ENCODE results near the gene FIP1L1. TPM values are rescaled to one million over a fixed set of nuclear protein-coding genes. Genes with fewer than 3 reads are reported as not detected.
A peak's percentile ranks its signal among the peaks of the same experiment; 100 is the strongest.
"Not testable (repeated sequence)": the region's sequence is repeated elsewhere in the genome, so short reads cannot be mapped to it uniquely, and the experiment has no call there.

FIP1L1 gene
- 41.0 and 52.2 TPM in 2 replicates for total RNA-seq (2014; rRNA removed; shearing (Covaris generic))

- H3K36me3 ChIP-seq (replicated peaks; ENCODE audit: control insufficient read depth, insufficient read depth, low read length): no peaks in the 10 kb centered on the region
- H3K4me3 ChIP-seq (ENCODE audit: insufficient read depth, low read depth, low read length): peak within 1 kb of the TSS; percentile 92
- H3K27me3 ChIP-seq (ENCODE audit: control insufficient read depth, insufficient read depth, low read length): no peaks in the 10 kb centered on the region
- DNase-seq: peak; percentile 96
Measured at GRCh38 chr4:53377319-53378170, at the start of gene FIP1L1. Gene FIP1L1, plus strand, starts transcription at chr4:53377641. Its CDS starts 198 bp downstream, at chr4:53377839.

- H3K4me3 ChIP-seq (ENCODE audit: insufficient read depth, low read depth, low read length); H3K36me3 ChIP-seq (replicated peaks; ENCODE audit: control insufficient read depth, insufficient read depth, low read length); DNase-seq; H3K27me3 ChIP-seq (ENCODE audit: control insufficient read depth, insufficient read depth, low read length): not testable (repeated sequence)
Measured at GRCh38 chr4:53334916-53335315, 42.5 kb upstream of the FIP1L1 start.

- DNase-seq; H3K36me3 ChIP-seq (replicated peaks; ENCODE audit: control insufficient read depth, insufficient read depth, low read length); H3K4me3 ChIP-seq (ENCODE audit: insufficient read depth, low read depth, low read length); H3K27me3 ChIP-seq (ENCODE audit: control insufficient read depth, insufficient read depth, low read length): not testable (repeated sequence)
Measured at GRCh38 chr4:53340145-53340544, 37.3 kb upstream of the FIP1L1 start.

- DNase-seq; H3K27me3 ChIP-seq (ENCODE audit: control insufficient read depth, insufficient read depth, low read length); H3K4me3 ChIP-seq (ENCODE audit: insufficient read depth, low read depth, low read length); H3K36me3 ChIP-seq (replicated peaks; ENCODE audit: control insufficient read depth, insufficient read depth, low read length): not testable (repeated sequence)
Measured at GRCh38 chr4:53346392-53346791, 31.0 kb upstream of the FIP1L1 start.

- no peak overlapping the region for H3K4me3 ChIP-seq (ENCODE audit: insufficient read depth, low read depth, low read length)
- DNase-seq: no peak
- H3K27me3 ChIP-seq (ENCODE audit: control insufficient read depth, insufficient read depth, low read length): no peaks in the 10 kb centered on the region
- no peaks in the 10 kb centered on the region for H3K36me3 ChIP-seq (replicated peaks; ENCODE audit: control insufficient read depth, insufficient read depth, low read length)
Measured at GRCh38 chr4:53346920-53347852, 30.3 kb upstream of the FIP1L1 start.

GRCh38 chr4:53348046-53348445 lies 29.4 kb upstream of the FIP1L1 start:
- Histone ChIP-seq H3K36me3 (replicated peaks; ENCODE audit: control insufficient read depth, insufficient read depth, low read length) (no peaks in the 10 kb centered on the region), H3K4me3 (ENCODE audit: insufficient read depth, low read depth, low read length) (no peak overlapping the region)
- no peak for DNase-seq

GRCh38 chr4:53349091-53349491 lies 28.4 kb upstream of the FIP1L1 start:
- no peak for DNase-seq
- no peaks in the 10 kb centered on the region for H3K27me3 ChIP-seq (ENCODE audit: control insufficient read depth, insufficient read depth, low read length)
- H3K36me3 ChIP-seq (replicated peaks; ENCODE audit: control insufficient read depth, insufficient read depth, low read length): no peaks in the 10 kb centered on the region
- H3K4me3 ChIP-seq (ENCODE audit: insufficient read depth, low read depth, low read length): no peak overlapping the region

More at GRCh38 chr4:53348046-53348445, 29.4 kb upstream of the FIP1L1 start:
- H3K27me3 ChIP-seq (ENCODE audit: control insufficient read depth, insufficient read depth, low read length): no peaks in the 10 kb centered on the region

- H3K4me3 ChIP-seq (ENCODE audit: insufficient read depth, low read depth, low read length): no peak overlapping the region
- no peaks in the 10 kb centered on the region for H3K36me3 ChIP-seq (replicated peaks; ENCODE audit: control insufficient read depth, insufficient read depth, low read length)
- no peaks in the 10 kb centered on the region for H3K27me3 ChIP-seq (ENCODE audit: control insufficient read depth, insufficient read depth, low read length)
- DNase-seq: no peak
Measured at GRCh38 chr4:53354012-53354722, 23.3 kb upstream of the FIP1L1 start.

GRCh38 chr4:53355930-53356521 lies 21.4 kb upstream of the FIP1L1 start:
- no peaks in the 10 kb centered on the region for H3K27me3 ChIP-seq (ENCODE audit: control insufficient read depth, insufficient read depth, low read length)
- H3K4me3 ChIP-seq (ENCODE audit: insufficient read depth, low read depth, low read length): no peak overlapping the region
- no peak for DNase-seq
- H3K36me3 ChIP-seq (replicated peaks; ENCODE audit: control insufficient read depth, insufficient read depth, low read length): no peaks in the 10 kb centered on the region

- DNase-seq: no peak
- H3K36me3 ChIP-seq (replicated peaks; ENCODE audit: control insufficient read depth, insufficient read depth, low read length): no peaks in the 10 kb centered on the region
- no peak overlapping the region for H3K4me3 ChIP-seq (ENCODE audit: insufficient read depth, low read depth, low read length)
- no peaks in the 10 kb centered on the region for H3K27me3 ChIP-seq (ENCODE audit: control insufficient read depth, insufficient read depth, low read length)
Measured at GRCh38 chr4:53361451-53361850, 16.0 kb upstream of the FIP1L1 start.

- Histone ChIP-seq H3K27me3 (ENCODE audit: control insufficient read depth, insufficient read depth, low read length) (no peaks in the 10 kb centered on the region), H3K4me3 (ENCODE audit: insufficient read depth, low read depth, low read length) (no peak overlapping the region), H3K36me3 (replicated peaks; ENCODE audit: control insufficient read depth, insufficient read depth, low read length) (no peaks in the 10 kb centered on the region)
- DNase-seq: no peak
Measured at GRCh38 chr4:53362093-53362492, 15.3 kb upstream of the FIP1L1 start.

GRCh38 chr4:53364624-53365023 lies 12.8 kb upstream of the FIP1L1 start:
- Histone ChIP-seq H3K36me3 (replicated peaks; ENCODE audit: control insufficient read depth, insufficient read depth, low read length) (no peaks in the 10 kb centered on the region), H3K27me3 (ENCODE audit: control insufficient read depth, insufficient read depth, low read length) (peaks cover 2% of the 10 kb centered on the region; the same call in 1 of the 2 replicates), H3K4me3 (ENCODE audit: insufficient read depth, low read depth, low read length) (peak overlapping the region; percentile 86; the same call in 1 of the 2 replicates)
- no peak for DNase-seq

GRCh38 chr4:53365121-53365485 lies 12.3 kb upstream of the FIP1L1 start:
- DNase-seq: peak; percentile 46
- H3K4me3 ChIP-seq (ENCODE audit: insufficient read depth, low read depth, low read length): peak overlapping the region; percentile 86
- no peaks in the 10 kb centered on the region for H3K36me3 ChIP-seq (replicated peaks; ENCODE audit: control insufficient read depth, insufficient read depth, low read length)
- peaks cover 2% of the 10 kb centered on the region; the same call in 1 of the 2 replicates for H3K27me3 ChIP-seq (ENCODE audit: control insufficient read depth, insufficient read depth, low read length)

Data from H7 (cell line).